ENCODE measurements around the gene BARX2.

BARX2 gene

DNA sequence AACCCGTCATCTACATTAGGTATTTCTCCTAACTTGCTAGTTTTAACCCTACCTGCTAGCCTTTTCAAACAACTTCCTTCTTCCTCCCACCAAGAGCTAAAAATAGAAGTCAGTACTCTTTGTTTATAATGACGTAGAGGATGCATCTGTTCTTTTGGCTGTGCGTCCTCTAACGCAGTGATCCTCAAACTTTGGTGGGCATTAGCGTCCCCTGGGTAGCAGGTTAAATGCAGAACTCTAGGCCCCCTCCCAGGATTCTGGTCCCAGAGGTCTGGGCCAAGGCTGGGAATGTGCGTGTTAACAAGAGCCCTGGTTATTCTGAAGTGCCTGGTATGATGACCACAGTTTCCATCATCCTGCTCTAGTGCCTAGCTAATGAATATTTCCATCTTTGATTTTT lies 67.6 kb downstream of the BARX2 start:
- no peak for DNase-seq

DNA sequence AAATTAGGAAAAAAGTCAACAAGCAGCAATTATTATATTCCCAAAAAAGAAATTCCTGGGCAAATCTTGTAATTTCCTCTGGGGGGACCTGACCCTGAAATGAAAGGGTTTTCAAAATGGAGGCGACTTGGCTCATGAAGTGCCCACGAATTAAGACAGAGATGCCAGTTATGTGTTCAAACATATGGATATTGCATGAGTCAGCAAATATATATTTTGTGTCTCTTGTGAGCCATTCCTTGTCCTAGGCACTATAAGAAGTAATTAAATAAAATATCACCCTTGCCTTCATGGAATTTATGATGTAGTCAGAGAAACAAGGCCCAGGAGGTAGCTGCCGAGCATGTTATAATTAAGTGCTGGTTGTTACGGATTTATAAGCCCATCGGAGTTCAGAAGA lies 68.6 kb downstream of the BARX2 start:
- DNase-seq: no peak

DNA sequence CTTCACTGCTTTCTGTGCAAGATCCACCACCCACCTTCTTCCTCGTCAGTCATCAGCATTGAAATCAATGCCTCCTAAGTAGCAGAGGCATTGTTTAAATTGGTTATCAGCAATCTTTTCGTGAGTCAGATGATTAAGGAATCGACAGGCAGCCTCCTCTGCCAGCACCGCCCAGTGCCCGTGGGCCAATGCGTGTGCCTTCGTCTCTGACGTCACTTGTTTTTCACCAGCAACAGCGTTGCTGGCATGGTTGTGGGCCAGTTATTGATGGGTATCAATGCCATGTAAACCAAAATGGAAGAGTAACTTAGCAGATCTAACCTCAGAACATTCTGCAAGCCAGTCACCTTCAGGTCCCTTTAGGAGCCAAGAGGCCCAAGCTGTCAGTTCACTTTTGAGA lies 69.6 kb downstream of the BARX2 start:
- no peak for DNase-seq

DNA sequence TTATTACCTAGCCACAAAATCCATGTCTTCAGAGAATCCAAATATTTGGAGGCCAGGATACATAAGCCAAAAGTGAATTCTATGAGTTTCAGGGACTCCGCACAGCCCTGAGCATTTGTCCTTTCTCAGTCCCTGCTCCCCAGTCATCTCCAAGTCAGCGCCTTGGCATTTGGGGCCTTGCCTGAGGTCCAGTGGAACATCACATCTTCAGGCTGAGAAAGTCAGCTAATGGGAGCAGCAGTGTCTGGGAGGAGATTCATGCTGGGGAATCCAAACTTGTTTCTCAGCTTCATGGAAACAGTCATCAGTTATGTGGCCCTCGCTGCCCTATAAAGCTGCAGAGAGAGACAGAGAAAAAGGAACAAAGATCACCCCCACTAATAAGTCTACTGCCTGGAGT lies 70.9 kb downstream of the BARX2 start:
- no peak for DNase-seq

DNA sequence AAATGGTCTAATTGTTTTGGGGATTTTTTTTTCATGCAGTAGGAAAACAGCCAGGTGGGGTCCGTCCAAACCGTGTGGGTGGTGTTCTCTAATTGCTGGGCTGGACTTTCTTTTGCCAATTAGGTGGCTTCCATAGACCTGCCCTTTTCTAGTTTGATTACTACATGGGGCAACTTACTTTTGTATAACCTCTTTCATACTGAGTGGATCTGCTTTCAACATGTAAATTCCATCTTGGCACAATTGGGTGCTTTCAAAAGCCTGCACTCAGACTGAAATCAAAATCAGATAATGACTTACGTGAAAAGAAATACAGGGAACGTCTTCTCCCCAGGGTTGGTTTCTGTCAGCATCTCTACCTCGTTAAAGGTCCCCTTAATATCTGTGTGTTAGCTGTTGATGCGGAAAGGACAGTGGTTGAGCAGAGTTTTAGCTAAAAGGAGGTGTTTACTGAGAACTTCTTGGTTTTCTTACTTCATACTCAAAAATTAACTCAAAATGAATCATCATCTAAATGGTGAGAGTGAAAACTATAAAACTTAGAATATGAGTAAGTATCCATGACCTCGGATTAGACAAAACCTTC lies 72.1 kb downstream of the BARX2 start:
- no peak for DNase-seq

DNA sequence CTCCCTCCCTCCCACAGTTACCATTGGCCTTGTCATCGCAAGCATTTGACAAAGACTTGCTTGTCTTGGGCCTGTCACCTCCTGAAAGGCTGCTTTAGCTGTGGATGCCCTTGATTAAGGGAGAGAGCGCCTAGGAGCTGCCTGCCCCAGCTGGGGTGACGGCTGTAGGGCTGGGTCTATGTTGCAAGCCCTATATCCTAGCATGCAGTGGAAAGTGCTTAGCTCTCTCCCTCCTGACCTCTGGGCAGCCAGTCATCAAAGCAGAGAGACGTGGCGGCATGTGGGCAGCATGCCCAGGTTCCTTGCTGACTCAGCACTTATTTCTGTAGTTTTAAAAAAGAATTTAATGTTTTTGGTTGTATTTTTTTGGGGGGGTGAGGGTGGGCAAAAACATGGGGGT lies 75.9 kb downstream of the BARX2 start:
- DNase-seq: no peak

DNA sequence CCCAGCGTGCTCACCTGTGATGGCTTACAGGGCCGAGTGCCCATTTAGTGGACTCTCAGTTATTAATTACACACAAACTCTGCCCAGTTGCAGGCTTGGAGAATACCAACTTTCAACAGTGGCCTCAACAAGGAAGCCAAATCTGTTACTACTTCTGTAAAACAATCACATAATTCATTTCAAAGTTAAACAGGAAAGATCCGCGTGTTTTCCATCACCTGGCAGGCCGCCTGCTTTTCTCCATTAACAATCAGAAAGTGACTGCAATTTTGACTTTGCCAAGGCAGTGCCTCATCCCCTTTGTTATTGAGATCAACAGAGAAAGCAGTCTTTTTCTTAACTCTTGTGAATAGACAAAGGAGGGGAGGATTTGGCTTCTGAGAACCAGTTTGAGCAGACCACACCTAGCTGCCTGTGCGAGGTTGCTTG lies 77.7 kb downstream of the BARX2 start:
- DNase-seq: no peak

DNA sequence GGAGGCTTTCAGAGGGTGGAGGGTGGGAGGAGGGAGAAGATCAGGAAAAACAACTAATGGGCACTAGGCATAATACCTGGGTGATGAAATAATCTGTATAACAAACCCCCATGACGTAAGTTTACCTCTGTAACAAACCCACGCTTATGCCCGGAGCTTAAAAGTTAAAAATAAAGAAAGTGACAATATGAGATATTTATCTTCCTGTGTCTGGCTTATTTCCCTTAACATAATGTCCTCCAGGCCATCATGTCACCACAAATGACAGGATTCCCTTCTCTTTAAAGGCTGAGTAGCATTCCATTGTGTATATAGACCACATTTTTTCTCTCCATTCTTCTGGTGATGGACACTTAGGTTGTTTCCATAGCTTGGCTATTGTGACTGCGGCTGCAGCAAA lies 79.5 kb downstream of the BARX2 start:
- DNase-seq: no peak

DNA sequence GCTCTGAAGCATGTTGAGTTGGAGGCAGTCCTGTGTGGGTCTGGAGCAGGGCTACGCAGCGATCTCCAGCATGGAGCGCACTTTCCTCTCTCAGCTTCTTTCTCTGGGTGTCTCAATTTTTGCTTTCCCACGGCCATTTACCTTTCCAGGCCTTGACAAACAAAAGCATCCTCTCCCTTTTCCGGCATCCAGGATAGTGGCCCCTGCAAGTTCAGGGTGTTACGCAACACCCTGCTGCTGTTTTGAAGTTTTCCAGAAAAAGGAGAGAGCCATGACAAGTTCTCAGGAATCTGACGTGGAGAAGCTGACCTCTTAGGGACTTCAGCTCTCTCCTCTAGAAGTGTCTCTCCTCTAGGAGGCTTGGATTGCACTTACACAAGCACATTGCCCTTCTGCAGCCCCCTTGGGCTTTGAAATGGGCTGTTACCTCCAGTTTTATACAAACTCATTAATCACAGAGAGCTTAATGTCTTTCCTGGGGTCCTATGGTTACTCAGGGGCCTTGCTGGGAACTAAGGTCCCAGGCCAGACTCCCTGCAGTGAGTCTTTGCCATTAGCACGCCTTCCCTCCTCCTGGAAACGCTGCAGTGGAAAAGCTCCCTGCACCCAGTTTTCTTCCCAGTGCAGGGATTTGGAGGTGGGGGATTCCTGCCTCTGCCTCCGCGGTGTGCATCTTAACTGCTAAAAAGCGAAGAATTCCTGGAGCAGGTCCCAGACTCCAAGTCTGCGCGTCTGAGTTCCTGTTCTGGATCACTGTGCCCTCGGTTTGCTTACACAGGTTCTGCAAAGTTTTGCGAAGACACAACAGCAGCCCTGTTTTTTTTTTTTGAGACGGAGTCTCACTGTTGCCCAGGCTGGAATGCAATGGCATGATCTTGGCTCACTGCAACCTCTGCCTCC lies 80.4 kb downstream of the BARX2 start:
- DNase-seq: no peak

DNA sequence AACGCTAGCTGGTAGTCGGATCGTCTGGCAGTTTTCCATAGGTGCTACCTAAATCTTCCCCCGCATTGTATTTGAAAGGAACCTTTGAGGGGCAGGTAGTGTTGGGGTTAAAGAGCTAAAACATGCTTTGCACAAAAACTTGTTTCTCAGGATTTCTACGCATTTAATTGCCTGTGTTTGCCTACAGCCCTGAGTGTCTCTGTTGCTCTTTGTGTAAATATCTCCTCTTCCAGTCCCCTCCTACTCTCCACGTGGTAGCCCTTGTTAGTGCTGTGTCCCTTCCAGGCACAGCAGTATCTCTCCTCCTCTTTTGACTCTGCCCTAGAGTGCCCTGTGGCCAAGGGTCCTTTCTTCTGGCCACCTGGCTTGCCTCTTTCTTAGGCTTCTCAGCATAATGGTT lies 81.7 kb downstream of the BARX2 start:
- peak; percentile 45 for DNase-seq

DNA sequence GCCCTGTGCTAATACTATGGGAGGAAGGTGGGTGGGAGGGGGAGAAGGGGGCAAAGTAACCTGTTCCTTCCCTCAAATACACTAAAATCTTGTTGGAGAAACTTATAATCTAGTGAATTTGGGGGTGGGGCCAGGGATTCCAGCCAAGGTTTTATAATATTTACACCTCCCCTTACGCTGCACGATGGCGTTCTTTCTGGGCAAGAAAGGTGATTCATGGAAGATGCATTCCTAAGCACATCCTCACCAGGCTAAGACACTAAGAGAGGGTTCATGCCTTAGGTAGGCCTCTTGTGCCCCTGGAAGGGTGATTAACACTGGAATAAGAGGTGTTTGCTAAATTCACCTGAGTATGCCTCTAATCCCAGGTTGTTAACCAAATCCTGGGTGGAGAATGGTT lies 82.6 kb downstream of the BARX2 start:
- DNase-seq: no peak

DNA sequence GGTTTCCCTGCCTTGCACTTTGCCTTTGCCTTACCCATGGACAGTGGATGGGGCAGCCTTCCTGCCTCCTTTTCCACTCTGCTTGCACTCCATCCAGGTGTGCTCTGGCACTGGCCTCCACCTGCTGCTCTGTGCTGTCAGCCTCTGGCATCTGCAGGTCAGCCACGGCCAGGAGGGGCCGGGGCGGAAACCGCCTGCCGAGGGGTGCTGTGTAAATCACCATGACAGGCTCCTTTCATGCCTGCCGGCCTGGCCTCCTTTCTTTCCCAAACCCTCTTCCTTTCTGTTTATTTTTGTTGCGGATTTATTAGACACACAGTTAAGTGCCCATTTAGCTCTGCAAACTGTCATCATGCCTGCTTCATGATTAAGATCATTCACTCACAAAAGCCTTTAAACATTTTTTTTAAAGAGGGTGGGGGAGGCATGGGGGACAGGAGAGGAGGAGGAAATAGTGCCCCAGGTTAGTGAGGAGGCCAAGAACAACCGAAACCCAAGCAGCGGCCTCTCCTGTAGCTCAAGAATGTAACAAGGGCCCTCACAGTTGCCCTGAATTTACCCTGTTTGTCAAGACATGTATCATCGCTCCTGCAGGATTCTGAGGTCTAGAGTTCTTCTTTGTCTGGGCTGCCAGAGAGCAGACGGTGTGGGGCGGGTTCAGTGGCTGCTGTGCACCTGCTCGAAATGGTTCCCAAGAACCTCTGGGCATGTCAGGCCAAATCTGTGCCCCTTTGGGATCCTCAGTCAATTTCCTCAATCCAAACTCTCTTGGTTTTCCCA lies 83.3 kb downstream of the BARX2 start:
- peak; percentile 84 for DNase-seq

DNA sequence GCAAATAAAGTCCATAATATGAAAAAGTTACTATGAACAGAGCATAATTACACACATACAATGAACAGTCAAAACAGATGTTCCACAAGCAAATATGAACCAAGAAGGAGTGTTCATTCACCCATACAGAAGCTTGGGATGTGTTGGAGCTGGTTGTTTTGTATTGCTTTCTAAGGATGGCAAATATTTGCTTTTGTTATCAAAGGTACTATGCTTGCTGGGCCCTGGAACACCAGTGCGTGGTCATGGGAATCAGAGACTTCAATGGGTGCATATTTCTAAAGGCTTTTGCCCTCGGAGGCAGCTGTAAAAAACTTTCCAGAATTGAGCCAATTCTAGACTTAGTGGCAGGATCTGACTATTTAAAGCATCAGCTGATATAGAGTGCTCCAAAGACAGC lies 85.1 kb downstream of the BARX2 start:
- peak; percentile 68 for DNase-seq

DNA sequence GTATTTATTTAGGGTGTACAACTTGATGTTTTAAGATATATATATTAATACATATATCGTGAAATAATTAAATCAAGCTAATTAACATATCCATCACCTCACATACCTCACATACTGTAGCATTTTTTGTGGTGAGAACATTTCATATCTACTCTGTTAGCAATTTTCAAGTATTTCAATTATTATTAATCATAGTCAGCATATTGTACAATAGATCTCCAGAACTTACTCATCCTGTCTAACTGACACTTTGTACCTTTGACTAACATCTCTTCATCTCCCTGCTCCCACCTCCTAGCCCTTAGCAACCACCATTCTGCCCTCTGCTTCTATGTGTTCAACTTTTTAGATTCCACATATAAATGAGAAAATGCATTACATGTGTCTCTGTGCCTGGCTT lies 108.4 kb downstream of the BARX2 start:
- DNase-seq: no peak

DNA sequence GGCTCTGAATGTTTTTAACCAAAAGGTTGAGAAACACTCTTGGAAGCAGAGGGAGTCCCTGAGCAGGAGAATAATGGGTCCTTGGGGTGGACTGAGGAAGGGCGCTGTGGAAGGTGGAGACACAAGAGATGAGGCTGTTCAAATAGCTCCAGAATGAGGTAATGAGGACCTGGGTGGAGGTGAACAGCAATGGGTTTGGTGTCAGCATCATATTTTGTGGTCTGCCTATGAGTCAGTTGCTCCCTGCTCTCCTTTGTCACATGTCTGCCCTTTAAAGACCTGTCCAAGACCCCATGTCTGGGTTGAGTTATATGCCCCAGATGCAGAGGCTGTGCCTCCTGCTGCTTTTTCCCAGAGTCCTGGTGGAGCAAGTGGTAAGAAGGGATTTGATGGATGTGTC lies 113.6 kb downstream of the BARX2 start:
- no peak for DNase-seq

DNA sequence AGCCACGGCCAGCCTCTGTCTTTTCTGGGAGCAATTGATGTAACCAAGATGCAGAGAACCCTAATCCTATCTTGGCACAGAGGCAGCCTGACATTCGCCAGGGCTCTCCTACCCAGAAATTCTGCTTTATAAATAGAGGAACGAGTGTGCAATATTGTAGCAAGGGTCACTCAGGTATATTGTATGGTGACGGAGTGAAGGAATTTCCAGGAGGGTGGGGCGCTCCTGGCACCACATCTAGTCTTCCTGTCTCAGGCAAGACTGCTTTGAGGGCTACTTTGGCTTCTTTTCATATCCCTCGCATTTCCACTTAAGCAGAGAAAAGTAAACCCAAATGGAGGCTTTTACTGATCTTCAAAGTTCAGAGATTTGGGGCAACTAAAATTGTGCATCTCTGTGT lies 114.4 kb downstream of the BARX2 start:
- no peak for DNase-seq

DNA sequence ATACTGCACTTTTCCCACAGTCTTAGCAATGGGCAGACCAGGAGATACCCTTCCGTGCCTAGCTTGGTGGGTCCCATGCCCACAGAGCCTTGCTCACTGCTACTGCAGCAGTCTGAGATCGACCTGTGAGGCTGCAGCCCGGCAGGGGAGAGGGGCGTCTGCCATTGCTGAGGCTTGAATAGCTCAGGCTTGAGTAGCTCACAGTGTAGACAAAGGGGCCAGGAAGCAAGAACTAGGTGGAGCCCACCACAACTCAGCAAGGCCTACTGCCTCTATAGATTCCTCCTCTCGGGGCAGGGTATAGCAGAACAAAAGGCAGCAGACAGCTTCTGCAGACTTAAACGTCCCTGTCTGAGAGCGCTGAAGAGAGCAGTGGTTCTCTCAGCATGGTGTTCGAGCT lies 118.1 kb downstream of the BARX2 start:
- DNase-seq: no peak

Data from NCI-H69 (cell line).